GM12872 (cell line): ENCODE measurements around the gene GPR153.

ENCODE experiments used
- TF ChIP-seq, protein P1 (sequence below): IDR thresholded peaks from 3 replicates; pipeline ENCODE4 v1.5.1; 2011; ENCODE audit warnings: low read depth, mild to moderate bottlenecking, low read length, moderate library complexity; ENCODE audit not compliant: insufficient read depth

Gene GPR153

DNA sequence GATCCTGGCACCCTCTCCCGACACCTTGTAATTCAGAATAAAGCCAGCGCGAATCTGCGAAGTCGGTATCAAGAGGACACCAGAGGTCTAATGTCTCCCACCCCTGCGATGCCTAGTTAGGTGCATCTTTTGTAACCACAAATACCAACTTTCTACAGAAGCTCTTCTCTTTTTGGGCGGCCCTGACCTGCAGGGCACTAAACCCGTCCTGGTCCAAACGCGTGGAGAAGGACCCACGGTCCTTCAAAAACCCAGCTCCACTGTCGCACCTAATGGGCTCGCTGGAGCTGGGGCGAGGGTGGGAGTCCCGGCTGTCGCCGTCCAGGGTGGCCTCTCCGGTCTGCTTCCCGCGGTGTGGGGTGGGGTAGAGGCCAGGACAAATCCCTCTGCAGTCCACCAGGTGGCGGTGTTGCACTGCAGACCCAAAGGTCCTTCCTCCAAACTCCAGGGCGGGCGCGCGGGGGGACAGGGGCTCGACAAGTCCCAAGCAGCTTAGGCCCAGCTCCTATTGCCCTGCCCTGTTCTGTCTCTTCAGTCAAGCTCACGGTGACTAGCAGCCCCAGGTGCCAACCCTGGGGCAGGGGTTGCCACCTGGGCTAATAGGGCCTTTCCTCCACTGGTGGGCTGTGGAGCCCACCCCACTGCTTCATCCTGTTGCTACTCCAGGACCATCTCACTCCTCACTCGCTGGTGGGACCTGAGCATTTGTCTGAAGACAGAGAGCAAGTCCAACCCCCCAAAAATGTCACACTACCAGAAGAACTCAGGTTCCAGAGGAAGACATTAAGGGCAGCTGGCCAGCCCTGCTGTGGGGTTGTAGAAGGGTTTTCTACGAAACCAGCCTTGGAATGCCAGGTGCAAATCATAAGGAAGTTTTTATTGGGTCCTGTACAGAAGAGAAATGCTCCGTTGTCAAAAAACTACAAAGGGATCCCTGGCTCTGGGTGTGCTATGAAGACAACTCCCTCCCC, 14.1 kb downstream of the GPR153 start:
- TF ChIP-seq, protein P1, sequence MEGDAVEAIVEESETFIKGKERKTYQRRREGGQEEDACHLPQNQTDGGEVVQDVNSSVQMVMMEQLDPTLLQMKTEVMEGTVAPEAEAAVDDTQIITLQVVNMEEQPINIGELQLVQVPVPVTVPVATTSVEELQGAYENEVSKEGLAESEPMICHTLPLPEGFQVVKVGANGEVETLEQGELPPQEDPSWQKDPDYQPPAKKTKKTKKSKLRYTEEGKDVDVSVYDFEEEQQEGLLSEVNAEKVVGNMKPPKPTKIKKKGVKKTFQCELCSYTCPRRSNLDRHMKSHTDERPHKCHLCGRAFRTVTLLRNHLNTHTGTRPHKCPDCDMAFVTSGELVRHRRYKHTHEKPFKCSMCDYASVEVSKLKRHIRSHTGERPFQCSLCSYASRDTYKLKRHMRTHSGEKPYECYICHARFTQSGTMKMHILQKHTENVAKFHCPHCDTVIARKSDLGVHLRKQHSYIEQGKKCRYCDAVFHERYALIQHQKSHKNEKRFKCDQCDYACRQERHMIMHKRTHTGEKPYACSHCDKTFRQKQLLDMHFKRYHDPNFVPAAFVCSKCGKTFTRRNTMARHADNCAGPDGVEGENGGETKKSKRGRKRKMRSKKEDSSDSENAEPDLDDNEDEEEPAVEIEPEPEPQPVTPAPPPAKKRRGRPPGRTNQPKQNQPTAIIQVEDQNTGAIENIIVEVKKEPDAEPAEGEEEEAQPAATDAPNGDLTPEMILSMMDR, result peak; percentile 92

DNA sequence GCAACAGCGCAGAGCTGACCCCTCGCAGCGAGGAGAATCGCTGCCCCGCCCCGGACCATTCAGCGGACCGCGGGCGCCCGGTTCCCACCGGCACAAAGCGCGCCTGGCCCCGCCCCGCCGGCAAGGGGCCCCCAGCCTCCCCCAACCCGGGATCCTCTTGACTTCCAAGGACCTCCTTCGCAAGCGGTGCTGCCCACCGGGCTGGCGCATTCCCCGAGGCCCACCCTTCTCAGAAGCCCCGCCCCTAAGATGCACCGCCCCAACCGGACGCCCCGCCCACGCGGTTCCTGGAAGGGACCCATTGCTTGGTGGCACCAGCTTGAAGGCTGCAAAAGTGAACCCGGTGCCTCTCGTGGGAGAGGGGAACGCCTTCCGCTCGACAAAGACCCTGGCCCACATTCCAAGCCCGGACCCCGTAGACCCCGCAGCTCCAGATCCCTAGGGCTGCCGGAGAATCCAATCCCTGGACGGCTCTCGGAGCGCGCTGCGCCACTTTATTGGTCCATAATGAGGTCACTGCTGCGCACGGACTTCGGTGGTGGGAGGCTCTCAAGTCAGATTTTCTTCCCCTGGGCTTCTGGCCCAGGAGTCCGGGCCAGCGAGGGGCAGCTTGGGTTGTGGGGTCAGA, 14.9 kb downstream of the GPR153 start:
- TF ChIP-seq, protein P1, result no peak

DNA sequence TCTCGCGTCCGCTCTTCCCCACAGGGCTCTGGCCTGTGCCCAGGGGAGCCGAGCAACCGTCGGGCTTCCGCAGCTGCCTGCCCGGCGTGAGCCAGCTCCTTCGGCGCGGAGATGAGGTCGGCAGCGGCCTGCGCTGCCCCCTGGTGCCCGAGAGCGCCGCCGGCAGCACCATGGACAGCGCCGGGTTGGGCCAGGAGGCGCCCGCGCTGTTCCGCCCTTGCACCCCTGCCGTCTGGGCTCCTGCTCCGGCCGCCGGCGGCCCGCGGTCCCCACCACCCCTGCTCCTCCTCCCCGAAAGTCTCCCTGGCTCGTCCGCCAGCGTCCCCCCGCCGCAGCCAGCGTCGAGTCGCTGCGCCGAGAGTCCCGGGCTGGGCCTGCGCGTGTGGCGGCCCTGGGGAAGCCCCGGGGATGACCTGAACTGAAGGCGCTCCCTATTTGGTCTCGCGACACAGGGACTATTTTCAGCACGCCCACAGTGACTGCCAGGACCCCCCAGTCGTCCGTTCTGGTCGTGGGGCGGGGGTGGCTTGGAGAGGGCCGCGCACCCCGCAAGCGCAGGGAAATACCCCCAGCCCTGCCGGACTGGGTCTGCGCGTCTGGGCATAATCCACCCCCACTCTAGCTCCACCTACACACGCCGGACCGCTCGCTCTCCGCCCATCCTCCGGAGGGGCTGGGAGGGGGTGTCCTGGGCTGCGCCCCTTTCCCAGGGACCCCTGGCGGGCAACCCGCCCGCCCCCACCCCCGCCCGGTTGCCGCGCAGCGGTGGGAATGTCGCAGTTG, 15.6 kb downstream of the GPR153 start:
- TF ChIP-seq, protein P1, result peak; percentile 88

DNA sequence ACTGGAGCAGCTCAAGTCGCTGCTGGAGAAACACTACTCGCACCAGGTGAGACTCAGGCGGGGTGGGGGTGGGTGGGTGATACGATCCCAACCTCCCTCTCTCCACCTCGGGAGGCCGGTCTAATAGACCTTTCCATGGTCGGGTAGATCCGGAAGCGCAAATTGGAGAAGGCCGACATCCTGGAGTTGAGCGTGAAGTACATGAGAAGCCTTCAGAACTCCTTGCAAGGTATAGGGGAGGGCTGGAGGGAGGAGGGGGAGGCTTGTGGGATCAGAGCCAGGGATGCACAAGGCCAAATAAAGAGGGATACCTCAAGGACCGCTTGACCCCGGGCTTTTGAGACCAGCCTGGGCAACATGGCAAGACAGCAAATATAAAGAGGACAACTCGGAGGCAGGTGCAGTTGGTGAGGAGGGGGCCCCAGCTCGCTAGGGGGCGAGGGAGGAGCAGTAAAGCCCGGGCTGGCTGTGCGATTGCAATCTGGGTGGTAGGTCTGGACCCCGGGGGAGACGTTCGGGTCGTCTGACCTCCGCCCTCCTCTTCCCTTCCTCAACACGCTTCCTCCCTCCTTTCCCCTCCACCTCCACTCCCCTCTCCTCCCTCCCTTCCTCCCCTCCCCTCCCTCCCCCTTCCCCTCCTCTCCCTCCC, 16.4 kb downstream of the GPR153 start:
- TF ChIP-seq, protein P1, result no peak

DNA sequence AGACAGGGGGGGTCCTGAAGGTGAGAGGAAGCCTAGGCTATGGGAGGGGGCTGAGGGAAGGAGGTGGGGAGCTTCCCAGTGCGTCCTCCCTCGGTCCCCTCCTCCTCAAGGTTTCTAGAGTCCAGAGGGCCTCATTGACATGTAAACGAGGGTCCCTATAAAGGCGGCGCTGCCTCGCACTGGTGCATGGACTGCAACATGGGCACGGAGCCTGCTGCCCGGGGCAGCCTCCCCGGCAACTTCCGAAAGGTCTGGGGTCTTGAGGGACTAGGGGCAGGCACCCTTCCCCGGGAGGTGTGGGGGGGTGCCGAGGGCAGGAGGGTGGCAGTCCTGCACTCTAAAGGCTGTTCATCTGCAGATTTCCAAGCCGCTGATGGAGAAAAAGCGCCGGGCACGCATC, 16.9 kb downstream of the GPR153 start, which contains the start of gene HES3:
TSS of gene HES3 (plus strand) at position 187 of the 400 bp plus-strand sequence. CDS start at position 374, 187 bp downstream.
- TF ChIP-seq, protein P1, result no peak

DNA sequence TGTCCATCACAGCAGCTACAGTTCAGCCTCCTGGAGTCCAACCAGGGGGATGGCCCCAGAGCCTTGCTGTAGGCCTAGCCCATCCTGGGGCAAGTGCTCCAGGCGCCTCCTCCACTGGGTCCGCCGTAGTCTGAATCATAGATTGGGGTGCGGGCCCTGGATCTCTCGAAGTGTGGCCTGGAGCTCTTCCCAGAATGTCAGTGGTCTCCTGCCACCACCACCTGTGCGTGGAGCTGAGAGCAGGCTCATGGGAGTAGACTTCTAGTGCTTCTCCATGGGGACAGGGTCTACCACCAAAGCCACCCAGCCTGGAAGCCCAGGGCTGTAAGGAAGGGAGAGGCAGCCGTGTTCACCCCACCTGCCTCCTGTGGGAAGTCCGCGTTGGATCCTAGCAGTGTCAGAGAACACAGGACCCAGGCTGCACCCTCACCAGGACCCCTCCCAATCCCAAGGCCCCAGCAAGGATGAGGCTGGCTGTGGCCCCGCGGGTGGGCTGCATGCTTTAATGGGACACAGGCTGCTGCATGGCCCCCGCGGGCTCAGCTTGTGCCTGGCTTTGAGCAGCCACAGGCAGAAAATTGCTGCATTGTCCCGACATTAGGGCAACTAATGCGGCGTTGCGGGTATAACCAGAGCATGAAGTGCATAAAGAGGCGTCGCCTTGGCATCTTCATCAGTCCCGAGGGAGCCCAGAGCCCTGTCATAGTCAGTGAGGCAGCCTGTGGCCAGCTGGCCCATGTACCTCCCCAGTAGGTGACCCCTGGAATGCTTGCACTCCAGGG, 17.7 kb downstream of the GPR153 start:
- TF ChIP-seq, protein P1, result no peak
